Lower leg skin (tissue), 3 donors: Measurements from ENCODE around the gene HUNK.

Experiments
- CTCF ChIP-seq, 3 donors: fragments of 450-650 bp; IDR thresholded peaks; one replicate each; pipeline ENCODE4 v1.5.1; 2016; ENCODE audit warnings: antibody characterized with exemption in 3 of 3, mild to moderate bottlenecking in 3 of 3, moderate library complexity in 2 of 3
- POLR2A ChIP-seq, 2 donors: fragments of 450-650 bp; IDR thresholded peaks; one replicate each; pipeline ENCODE4 v1.6.1; 2016 to 2017; ENCODE audit warnings: antibody characterized with exemption in 2 of 2, mild to moderate bottlenecking in 1 of 2, moderate library complexity in 1 of 2

DNA sequence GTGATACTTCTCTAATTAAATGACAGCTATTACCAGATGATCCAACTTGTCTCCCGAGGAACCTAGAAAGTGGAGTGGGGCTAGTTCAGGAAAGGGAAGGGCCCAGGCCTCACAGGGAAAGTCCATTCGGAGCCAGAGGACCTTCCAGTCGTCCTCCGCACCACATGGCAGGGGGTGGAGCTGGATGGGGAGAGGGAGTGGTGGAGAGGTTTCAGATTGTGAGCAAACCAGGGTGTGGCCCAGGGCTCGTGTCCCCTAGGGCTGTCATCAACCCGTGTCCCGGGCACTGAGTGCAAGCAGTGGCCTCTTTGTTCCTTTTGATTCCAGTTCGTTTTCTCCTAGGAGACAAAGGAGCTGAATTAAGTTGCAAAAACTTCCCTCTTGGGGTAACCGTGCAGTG lies 114.9 kb downstream of the HUNK start:
- TF ChIP-seq CTCF (IDR thresholded peaks at IDR 0.05): no peak
- TF ChIP-seq POLR2A (IDR thresholded peaks at IDR 0.05): no peak
